Measurements from ENCODE around the gene PHF2.

Gene PHF2

DNA sequence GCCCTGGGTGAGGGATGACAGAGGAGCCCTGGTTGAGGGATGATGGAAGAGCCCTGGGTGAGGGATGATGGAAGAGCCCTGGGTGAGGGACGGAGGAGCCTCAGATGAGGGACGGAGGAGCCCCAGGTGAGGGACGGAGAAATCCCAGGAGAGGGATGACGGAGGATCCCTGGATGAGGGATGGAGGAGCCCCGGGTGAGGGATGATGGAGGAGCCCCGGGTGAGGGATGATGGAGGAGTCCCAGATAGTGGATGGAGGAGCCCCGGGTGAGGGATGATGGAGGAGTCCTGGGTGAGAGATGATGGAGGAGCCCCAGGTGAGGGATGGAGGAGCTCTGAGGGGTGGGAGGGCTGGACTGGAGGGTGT, 10.9 kb downstream of the PHF2 start:
- DNase-seq (ENCODE audit: low read depth in 2 of 2), result no peak

GRCh38 chr9:93587651-93588347, 11.4 kb downstream of the PHF2 start:
- DNase-seq (ENCODE audit: low read depth in 2 of 2), result no peak

- no peak for DNase-seq (ENCODE audit: low read depth in 2 of 2)
Observed at GRCh38 chr9:93588641-93589609, 12.5 kb downstream of the PHF2 start.

DNA sequence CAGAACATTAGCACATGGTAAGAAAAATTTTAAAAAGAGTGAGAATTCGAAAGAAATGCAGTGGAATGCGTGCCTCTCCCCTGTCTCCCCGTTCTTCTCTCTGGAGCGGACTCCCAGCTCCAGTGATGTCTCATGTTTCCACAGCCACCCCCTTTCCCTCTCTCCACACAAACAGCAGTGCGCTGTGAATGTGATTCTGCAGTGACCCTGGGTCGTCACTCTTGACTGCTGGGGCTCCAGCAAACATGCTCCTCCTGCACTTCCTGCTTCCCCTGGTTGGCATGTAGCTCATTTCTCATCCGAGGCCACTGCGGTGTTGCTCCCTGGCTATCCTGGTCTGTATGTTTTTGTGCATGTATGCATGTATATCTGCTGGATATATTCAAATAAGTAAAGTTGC, 13.3 kb downstream of the PHF2 start:
- no peak for DNase-seq (ENCODE audit: low read depth in 2 of 2)

DNA sequence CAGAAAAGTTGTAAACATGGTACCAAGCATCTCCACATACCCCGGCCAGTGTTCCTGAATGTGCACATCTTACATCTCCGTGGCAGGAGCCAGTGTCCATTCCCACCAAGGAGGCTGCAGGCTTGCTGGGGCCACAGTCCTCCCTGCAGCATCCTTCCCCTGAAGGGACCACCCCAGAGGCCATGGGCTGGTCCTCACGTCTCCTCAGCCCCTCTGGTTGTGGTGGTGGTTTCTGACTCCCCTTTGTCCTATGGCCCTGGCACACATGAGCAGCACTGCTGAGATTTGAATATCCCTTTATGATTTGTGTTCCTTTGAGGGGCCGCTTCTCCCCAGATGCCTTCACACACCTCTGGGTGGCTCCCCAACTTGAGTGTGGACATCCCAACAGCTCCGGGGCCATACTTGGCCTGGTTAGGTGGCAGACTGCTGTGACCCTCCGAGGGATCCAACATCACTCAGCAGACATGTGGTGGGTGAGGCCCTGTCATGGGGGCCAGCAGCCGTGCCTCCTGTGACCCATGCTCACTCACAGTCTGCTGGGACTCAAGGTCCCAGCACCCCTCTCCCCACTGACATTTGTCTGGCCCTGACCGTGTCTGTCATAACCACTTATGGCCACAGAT, 14.3 kb downstream of the PHF2 start:
- DNase-seq (ENCODE audit: low read depth in 2 of 2), result no peak

- DNase-seq (ENCODE audit: low read depth in 2 of 2), result no peak
Observed at GRCh38 chr9:93591301-93592007, 15.1 kb downstream of the PHF2 start.

GRCh38 chr9:93592008-93592642, 15.7 kb downstream of the PHF2 start:
- no peak for DNase-seq (ENCODE audit: low read depth in 2 of 2)

GRCh38 chr9:93592643-93593021, 16.2 kb downstream of the PHF2 start:
- no peak for DNase-seq (ENCODE audit: low read depth in 2 of 2)

DNA sequence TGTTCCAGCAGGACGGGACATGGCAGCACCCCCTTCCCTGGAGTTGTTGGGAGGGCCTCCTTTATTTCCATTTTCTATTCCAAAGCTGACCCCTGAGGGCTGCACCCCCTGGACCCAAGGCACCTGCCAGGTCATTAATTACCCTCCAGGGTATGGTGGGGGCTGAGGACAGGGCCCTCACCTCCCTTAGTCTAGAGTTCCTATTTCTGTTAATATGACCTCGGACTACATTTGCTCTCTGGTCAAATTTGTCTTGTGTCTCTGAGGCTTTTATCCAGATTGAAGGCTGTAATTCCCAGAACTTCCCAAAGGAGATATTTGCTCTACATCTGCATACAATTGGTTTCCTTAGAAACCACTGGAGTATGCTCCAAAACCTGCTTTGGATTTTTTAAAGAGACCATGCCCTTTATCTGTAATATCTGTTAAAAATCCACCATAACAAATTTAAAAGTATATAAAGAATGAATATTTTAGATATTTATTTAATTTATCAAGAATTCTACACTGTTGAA, 16.8 kb downstream of the PHF2 start:
- no peak for DNase-seq (ENCODE audit: low read depth in 2 of 2)

- no peak for DNase-seq (ENCODE audit: low read depth in 2 of 2)
Observed at GRCh38 chr9:93594041-93594756, 17.8 kb downstream of the PHF2 start.

GRCh38 chr9:93595461-93595860, 19.1 kb downstream of the PHF2 start:
- DNase-seq (ENCODE audit: low read depth in 2 of 2), result no peak

- no peak for DNase-seq (ENCODE audit: low read depth in 2 of 2)
Observed at GRCh38 chr9:93595861-93596365, 19.5 kb downstream of the PHF2 start.

GRCh38 chr9:93596399-93596798, 20.0 kb downstream of the PHF2 start:
- DNase-seq (ENCODE audit: low read depth in 2 of 2), result no peak

DNA sequence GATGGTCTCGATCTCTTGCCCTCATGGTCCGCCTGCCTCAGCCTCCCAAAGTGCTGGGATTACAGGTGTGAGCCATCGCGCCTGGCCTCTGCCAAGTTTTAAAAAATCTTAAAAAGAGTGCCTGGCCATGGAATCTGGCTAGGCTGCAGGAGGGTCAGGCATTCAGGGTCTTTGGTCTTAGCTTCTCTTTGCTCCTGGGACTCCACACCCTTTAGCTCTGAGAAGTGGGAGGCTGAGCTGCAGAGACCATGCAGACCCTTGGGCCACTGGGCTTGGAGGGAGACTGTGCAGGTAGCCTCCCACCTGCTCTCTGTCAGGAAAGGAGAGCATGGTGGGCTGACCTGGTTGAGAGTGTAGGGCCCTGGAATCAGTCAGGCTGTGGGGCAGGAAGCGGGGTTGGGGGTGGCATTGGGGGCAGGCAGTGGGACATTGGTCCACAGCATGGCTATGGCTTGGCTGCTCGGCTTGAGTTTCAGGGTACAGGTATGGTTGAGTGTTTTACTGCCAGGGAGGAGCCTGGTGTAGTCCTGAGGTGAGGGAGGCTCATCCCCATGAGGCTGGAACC, 20.8 kb downstream of the PHF2 start:
- DNase-seq (ENCODE audit: low read depth in 2 of 2), result no peak

GRCh38 chr9:93597871-93598646, 21.7 kb downstream of the PHF2 start:
- DNase-seq (ENCODE audit: low read depth in 2 of 2), result no peak

DNA sequence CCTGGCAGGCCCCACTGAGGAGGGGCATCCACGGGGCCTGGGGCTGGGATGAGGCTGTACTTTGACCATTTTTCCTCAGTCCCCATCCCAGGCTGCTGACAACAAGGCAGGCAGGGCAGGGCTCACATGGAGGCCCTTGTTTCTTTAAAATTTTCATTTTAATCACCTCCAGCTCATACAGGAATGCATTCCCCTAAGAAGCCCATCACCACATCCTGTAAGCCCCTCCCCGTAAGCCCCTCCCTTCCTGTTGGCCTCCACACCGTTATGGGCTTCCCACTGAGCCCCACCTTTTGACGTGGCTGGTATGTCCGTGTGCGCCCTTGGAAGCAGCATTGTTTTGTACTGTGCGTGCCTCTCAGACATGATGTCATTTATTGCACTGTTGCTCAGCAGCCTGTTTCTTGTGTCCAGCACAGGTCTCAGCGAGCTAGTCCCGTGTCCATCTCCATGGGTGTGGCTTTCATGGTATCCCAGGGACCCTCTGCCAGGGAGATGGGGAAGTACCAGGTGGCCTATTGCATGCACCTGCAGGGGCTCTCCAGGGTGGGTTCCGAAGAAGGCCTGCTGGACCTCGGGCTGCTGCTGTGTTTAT, 22.4 kb downstream of the PHF2 start:
- DNase-seq (ENCODE audit: low read depth in 2 of 2), result no peak

DNA sequence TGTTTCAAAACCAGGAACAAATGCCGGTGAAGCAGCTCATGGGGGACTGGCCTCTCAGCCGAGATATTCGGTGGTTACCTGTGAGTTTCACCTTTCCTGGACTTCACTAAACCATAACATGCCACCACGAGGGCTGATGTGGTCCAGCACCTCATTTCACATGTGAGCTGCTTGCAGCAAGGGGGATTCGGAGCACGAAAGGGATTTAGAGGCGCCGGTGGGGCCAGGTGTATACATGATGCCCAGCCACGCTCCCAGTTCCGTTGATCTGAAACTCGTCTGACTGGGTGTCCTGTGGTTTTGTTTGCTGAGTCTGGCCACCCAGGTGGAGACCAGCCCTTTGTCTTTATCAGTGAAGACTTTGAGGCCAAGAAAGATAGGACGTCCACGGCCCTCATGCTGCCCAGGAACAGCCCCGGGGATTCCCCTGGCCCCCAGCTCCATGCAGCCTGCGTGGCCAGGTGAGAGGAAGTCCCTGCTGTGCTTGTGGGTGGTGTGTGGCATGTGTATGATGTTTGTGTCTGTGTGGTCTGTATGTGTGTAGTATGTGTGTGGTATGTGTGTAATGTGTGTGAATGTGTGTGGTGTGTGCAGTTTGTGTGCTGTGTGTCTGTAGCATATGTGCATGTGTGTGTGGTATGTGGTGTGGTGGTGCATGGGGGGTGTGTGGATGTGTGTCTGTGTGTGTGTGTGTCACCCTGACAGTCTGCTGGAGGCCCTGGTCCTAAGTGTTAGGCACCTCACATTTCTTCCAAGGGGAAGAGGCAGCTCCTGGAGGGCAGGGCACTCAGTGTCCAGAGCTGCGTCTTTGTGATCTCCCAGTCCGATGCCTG, 23.4 kb downstream of the PHF2 start:
- DNase-seq (ENCODE audit: low read depth in 2 of 2), result no peak

GRCh38 chr9:93600504-93600903, 24.1 kb downstream of the PHF2 start:
- no peak for DNase-seq (ENCODE audit: low read depth in 2 of 2)
